ENCODE results near the gene JTB.

Gene JTB

GRCh38 chr1:153937331-153937730 is 40.1 kb downstream of the JTB start:
- in situ Hi-C loops (cut with MboI; ENCODE audit: low sequenced_read_pairs) = loop anchor here (10.0 kb wide), 1 partner anchor 63 kb away; no protein-coding TSS in a partner anchor

- in situ Hi-C loops (cut with MboI; ENCODE audit: low sequenced_read_pairs) = loop anchor here (10.0 kb wide), 1 partner anchor 61 kb away; no protein-coding TSS in a partner anchor
These were observed 41.3 kb downstream of the JTB start for GRCh38 chr1:153936011-153936802.

- in situ Hi-C loops (cut with MboI; ENCODE audit: low sequenced_read_pairs) = loop anchor here (10.0 kb wide), 1 partner anchor 60 kb away; no protein-coding TSS in a partner anchor
These were observed 42.7 kb downstream of the JTB start for GRCh38 chr1:153934746-153935145.

- in situ Hi-C loops (cut with MboI; ENCODE audit: low sequenced_read_pairs) = loop anchor here (10.0 kb wide), 1 partner anchor 59 kb away; no protein-coding TSS in a partner anchor
These were observed 43.5 kb downstream of the JTB start for GRCh38 chr1:153933955-153934354.

GRCh38 chr1:153933430-153933829 is 44.0 kb downstream of the JTB start:
- in situ Hi-C loops (cut with MboI; ENCODE audit: low sequenced_read_pairs) = loop anchor here (10.0 kb wide), 1 partner anchor 59 kb away; no protein-coding TSS in a partner anchor

- in situ Hi-C loops (cut with MboI; ENCODE audit: low sequenced_read_pairs) = loop anchor here (10.0 kb wide), 1 partner anchor 58 kb away; no protein-coding TSS in a partner anchor
These were observed 45.0 kb downstream of the JTB start for GRCh38 chr1:153932156-153933131.

- in situ Hi-C loops (cut with MboI; ENCODE audit: low sequenced_read_pairs) = loop anchor here (10.0 kb wide), 1 partner anchor 55 kb away; no protein-coding TSS in a partner anchor
These were observed 47.2 kb downstream of the JTB start for GRCh38 chr1:153929981-153930948.

GRCh38 chr1:153929426-153929825 is 48.0 kb downstream of the JTB start:
- in situ Hi-C loops (cut with MboI; ENCODE audit: low sequenced_read_pairs) = no loop called here

GRCh38 chr1:153928791-153929341 is 48.6 kb downstream of the JTB start:
- in situ Hi-C loops (cut with MboI; ENCODE audit: low sequenced_read_pairs) = no loop called here

- in situ Hi-C loops (cut with MboI; ENCODE audit: low sequenced_read_pairs) = no loop called here
These were observed 49.2 kb downstream of the JTB start for GRCh38 chr1:153928245-153928644.

GRCh38 chr1:153926405-153926804 is 51.1 kb downstream of the JTB start:
- in situ Hi-C loops (cut with MboI; ENCODE audit: low sequenced_read_pairs) = no loop called here

All from HL-60/S4 treated with retinoic acid at 250 ng/mL for 4 days and 3 days (cell line).